Stimulated activated naive CD4-positive, alpha-beta T cell (primary cell): ENCODE results near the gene CYSLTR1.
A peak's percentile ranks its signal among the peaks of the same experiment; 100 is the strongest.
"Not testable (repeated sequence)": the region's sequence is repeated elsewhere in the genome, so short reads cannot be mapped to it uniquely, and the experiment has no call there.

Experiments used
- DNase-seq, 6 experiments: peaks; one replicate each; lab custom pipeline; 2025; lab: John Stamatoyannopoulos, UW

Gene CYSLTR1

GRCh38 chrX:78327370-78328086 lies at the start of gene CYSLTR1:
Gene CYSLTR1, minus strand, starts transcription at chrX:78327611. Its CDS starts 53,865 bp downstream, at chrX:78273746.
- peak in 2 of 6 experiments; percentile 1 to 10 for DNase-seq

GRCh38 chrX:78377186-78377585 lies 49.8 kb upstream of the CYSLTR1 start:
- no peak for DNase-seq

- DNase-seq, result no peak
Measured at GRCh38 chrX:78375894-78376293, 48.5 kb upstream of the CYSLTR1 start.

- no peak for DNase-seq
Measured at GRCh38 chrX:78366576-78366975, 39.2 kb upstream of the CYSLTR1 start.

- DNase-seq, result no peak
Measured at GRCh38 chrX:78357342-78358055, 30.1 kb upstream of the CYSLTR1 start.

- DNase-seq, result peak in 5 of 6 experiments; percentile 7 to 64 (median 44)
Measured at GRCh38 chrX:78333521-78333920, 6.1 kb upstream of the CYSLTR1 start.

GRCh38 chrX:78331708-78332107 lies 4.3 kb upstream of the CYSLTR1 start:
- no peak for DNase-seq

- no peak for DNase-seq
Measured at GRCh38 chrX:78330540-78330939, 3.1 kb upstream of the CYSLTR1 start.

- no peak for DNase-seq
Measured at GRCh38 chrX:78330068-78330467, 2.7 kb upstream of the CYSLTR1 start.

GRCh38 chrX:78329486-78329885 lies 2.1 kb upstream of the CYSLTR1 start:
- DNase-seq, result peak in 4 of 6 experiments; percentile 6 to 33 (median 12)

GRCh38 chrX:78326401-78326800 lies 1.0 kb downstream of the CYSLTR1 start:
- DNase-seq, result no peak

GRCh38 chrX:78322863-78323262 lies 4.5 kb downstream of the CYSLTR1 start:
- no peak for DNase-seq

GRCh38 chrX:78321809-78322208 lies 5.6 kb downstream of the CYSLTR1 start:
- DNase-seq, result peak; percentile 6 to 73 (median 52)

GRCh38 chrX:78316265-78316664 lies 11.1 kb downstream of the CYSLTR1 start:
- no peak for DNase-seq

GRCh38 chrX:78315745-78316144 lies 11.7 kb downstream of the CYSLTR1 start:
- DNase-seq, result no peak

GRCh38 chrX:78314561-78314960 lies 12.8 kb downstream of the CYSLTR1 start:
- no peak for DNase-seq

GRCh38 chrX:78313526-78313925 lies 13.9 kb downstream of the CYSLTR1 start:
- no peak for DNase-seq

- no peak for DNase-seq
Measured at GRCh38 chrX:78307665-78308064, 19.7 kb downstream of the CYSLTR1 start.

- DNase-seq, result no peak
Measured at GRCh38 chrX:78303086-78303485, 24.3 kb downstream of the CYSLTR1 start.

GRCh38 chrX:78300933-78301332 lies 26.5 kb downstream of the CYSLTR1 start:
- DNase-seq, result not testable (repeated sequence)

- no peak for DNase-seq
Measured at GRCh38 chrX:78283511-78283910, 43.9 kb downstream of the CYSLTR1 start.

GRCh38 chrX:78237127-78237526 lies 90.3 kb downstream of the CYSLTR1 start:
- DNase-seq, result no peak

GRCh38 chrX:78226047-78226446 lies 101.4 kb downstream of the CYSLTR1 start:
- not testable (repeated sequence) for DNase-seq
